Activated naive CD4-positive, alpha-beta T cell (primary cell): ENCODE measurements around the gene SPPL2B.
"Not testable (repeated sequence)": the region's sequence is repeated elsewhere in the genome, so short reads cannot be mapped to it uniquely, and the experiment has no call there.

ENCODE experiments used
- DNase-seq, 4 experiments: peaks; one replicate each; lab custom pipeline; 2025; lab: John Stamatoyannopoulos, UW

SPPL2B gene

GRCh38 chr19:2338751-2339643 lies 10.5 kb downstream of the SPPL2B start:
- no peak for DNase-seq

- DNase-seq: no peak
Measured at GRCh38 chr19:2339644-2340310, 11.3 kb downstream of the SPPL2B start.

GRCh38 chr19:2340496-2341243 lies 12.2 kb downstream of the SPPL2B start:
- DNase-seq: no peak

- DNase-seq: no peak
Measured at GRCh38 chr19:2341244-2341751, 12.8 kb downstream of the SPPL2B start.

GRCh38 chr19:2341982-2342381 lies 13.5 kb downstream of the SPPL2B start:
- DNase-seq: no peak

- DNase-seq: no peak
Measured at GRCh38 chr19:2342656-2343288, 14.3 kb downstream of the SPPL2B start.

- DNase-seq: no peak
Measured at GRCh38 chr19:2343289-2343982, 15.0 kb downstream of the SPPL2B start.

GRCh38 chr19:2344381-2344870 lies 15.9 kb downstream of the SPPL2B start:
- no peak for DNase-seq

- no peak for DNase-seq
Measured at GRCh38 chr19:2345076-2345475, 16.6 kb downstream of the SPPL2B start.

- no peak for DNase-seq
Measured at GRCh38 chr19:2345794-2346663, 17.5 kb downstream of the SPPL2B start.

GRCh38 chr19:2349818-2350217 lies 21.3 kb downstream of the SPPL2B start:
- not testable (repeated sequence) for DNase-seq

- no peak for DNase-seq
Measured at GRCh38 chr19:2350656-2351055, 22.2 kb downstream of the SPPL2B start.

- no peak for DNase-seq
Measured at GRCh38 chr19:2351591-2351990, 23.1 kb downstream of the SPPL2B start.

- DNase-seq: no peak
Measured at GRCh38 chr19:2352121-2352520, 23.6 kb downstream of the SPPL2B start.

GRCh38 chr19:2353159-2353886 lies 24.8 kb downstream of the SPPL2B start:
- no peak for DNase-seq

- DNase-seq: no peak
Measured at GRCh38 chr19:2353887-2354592, 25.6 kb downstream of the SPPL2B start.

- no peak for DNase-seq
Measured at GRCh38 chr19:2354670-2355069, 26.2 kb downstream of the SPPL2B start.

GRCh38 chr19:2355168-2356035 lies 26.9 kb downstream of the SPPL2B start:
- DNase-seq: no peak
